HepG2 (cell line): ENCODE data around the gene MICB. TPM values are rescaled to one million over a fixed set of nuclear protein-coding genes. Genes with fewer than 3 reads are reported as not detected.

Source experiments
- ATF2 ChIP-seq: sonication (generic); formaldehyde crosslinking; IDR thresholded peaks from 2 replicates; pipeline ENCODE4 v1.4.0; 2020; ENCODE audit warnings: missing genetic modification reagents
- CREB1 ChIP-seq, 2 experiments: fragments of 450-650 bp in 1 of 2; IDR thresholded peaks; 2 replicates each; pipeline ENCODE4 v1.6.1; 2016 to 2017; ENCODE audit warnings: control low read depth in 1 of 2, mild to moderate bottlenecking in 1 of 2, missing compliant biosample characterization in 1 of 2, missing genetic modification characterization in 1 of 2
- DDIT3 ChIP-seq: sonication (generic); formaldehyde crosslinking; IDR thresholded peaks from 2 replicates; pipeline ENCODE4 v1.4.0; 2020; ENCODE audit warnings: mild to moderate bottlenecking, missing genetic modification reagents
- FOXK2 ChIP-seq: fragments of 450-650 bp; IDR thresholded peaks from 2 replicates; pipeline ENCODE4 v1.6.1; 2016
- FOXO1 ChIP-seq: sonication (generic); formaldehyde crosslinking; IDR thresholded peaks from 2 replicates; pipeline ENCODE4 v1.4.0; 2020; ENCODE audit warnings: missing genetic modification reagents
- IRF2 ChIP-seq: IDR thresholded peaks from 2 replicates; pipeline ENCODE4 v1.6.1; 2018; ENCODE audit warnings: missing genetic modification reagents, missing compliant biosample characterization
- MEIS2 ChIP-seq: sonication (generic); formaldehyde crosslinking; IDR thresholded peaks from 2 replicates; pipeline ENCODE4 v1.9.0; 2021; ENCODE audit warnings: mild to moderate bottlenecking, missing genetic modification reagents
- MIER3 ChIP-seq: IDR thresholded peaks from 2 replicates; pipeline ENCODE4 v1.6.1; 2016; ENCODE audit warnings: missing compliant biosample characterization, borderline replicate concordance
- MLXIP ChIP-seq: sonication (generic); formaldehyde crosslinking; IDR thresholded peaks from 2 replicates; pipeline ENCODE4 v1.9.0; 2021; ENCODE audit warnings: missing genetic modification reagents, borderline replicate concordance
- MYC ChIP-seq: sonication (generic); formaldehyde crosslinking; IDR thresholded peaks from 2 replicates; pipeline ENCODE4 v1.9.0; 2021; ENCODE audit warnings: missing genetic modification reagents, borderline replicate concordance
- TEF ChIP-seq: sonication (generic); formaldehyde crosslinking; IDR thresholded peaks from 2 replicates; pipeline ENCODE4 v1.5.0; 2020; ENCODE audit warnings: missing genetic modification reagents
- WIZ ChIP-seq: sonication (generic); formaldehyde crosslinking; IDR thresholded peaks from 2 replicates; pipeline ENCODE4 v1.5.1; 2020; ENCODE audit warnings: mild to moderate bottlenecking, missing genetic modification reagents
- ZHX1 ChIP-seq: sonication (generic); formaldehyde crosslinking; IDR thresholded peaks from 2 replicates; pipeline ENCODE4 v1.8.1; 2022; ENCODE audit warnings: low read depth, mild to moderate bottlenecking, missing genetic modification reagents
- ZNF713 ChIP-seq: sonication (generic); formaldehyde crosslinking; IDR thresholded peaks from 2 replicates; pipeline ENCODE4 v1.4.0; 2020; ENCODE audit warnings: mild to moderate bottlenecking, missing genetic modification reagents
- ZXDC ChIP-seq: sonication (generic); formaldehyde crosslinking; IDR thresholded peaks from 2 replicates; pipeline ENCODE4 v1.5.0; 2020; ENCODE audit warnings: mild to moderate bottlenecking, missing genetic modification reagents
- polyA plus RNA-seq, 8 experiments: library from polyadenylated mRNA; depleted of rRNA in 3 of 8; stranded (reverse) in 7 of 8; unstranded in 1 of 8; fragments of >200 nt; fragmentation: Illumina TruSeq in 4 of 8; extraction: Trizol in 4 of 8; gene quantifications; 2 replicates each; pipeline versions ENCODE4 v1.2.1 to v1.2.3, GENCODE V29; 2011 to 2016; ENCODE audit warnings: low read depth in 4 of 8, missing spikeins in 1 of 8, mixed read lengths in 1 of 8; ENCODE audit not compliant: insufficient read depth in 1 of 8
- total RNA-seq, 5 experiments: library from RNA; depleted of rRNA; stranded (reverse); fragments of >200 nt; fragmentation: Illumina TruSeq; extraction: Trizol; gene quantifications; 2 replicates each; pipeline ENCODE4 v1.2.3, GENCODE V29; 2016; ENCODE audit warnings: low read depth in 1 of 5

Gene MICB
- total and polyA plus RNA-seq, 2 of the 13 experiments (the other 11 are each of a cell fraction or from before 2014, with no cell fraction given): 12.5 to 12.8 TPM

- peak; percentile 84; the same call in 1 of the 2 replicates for TF ChIP-seq ATF2 (CRISPR knock-in tag)
- TF ChIP-seq FOXK2: peak; percentile 63; the same call in 1 of the 2 replicates
- TF ChIP-seq MYC (CRISPR knock-in tag): peak; percentile 97
- TF ChIP-seq TEF: peak; percentile 14; the same call in 1 of the 2 replicates
- peak; percentile 67; the same call in 1 of the 2 replicates for TF ChIP-seq ZHX1 (CRISPR knock-in tag)
- TF ChIP-seq ZNF713: peak; percentile 97; the same call in 1 of the 2 replicates
- TF ChIP-seq CREB1 (IDR thresholded peaks at IDR 0.05): peak; percentile 54
- peak; percentile 77; the same call in 1 of the 2 replicates for TF ChIP-seq CREB1 (CRISPR knock-in tag; IDR thresholded peaks at IDR 0.05)
- TF ChIP-seq FOXO1: peak; percentile 53; the same call in 1 of the 2 replicates
- TF ChIP-seq WIZ (CRISPR knock-in tag): 0 out of 2 replicates have a peak, but pooled peaks have one; percentile 67
- peak; percentile 64; the same call in 1 of the 2 replicates for TF ChIP-seq MEIS2 (CRISPR knock-in tag)
- 0 out of 2 replicates have a peak, but pooled peaks have one; percentile 76 for TF ChIP-seq DDIT3
- peak; percentile 80; the same call in 1 of the 2 replicates for TF ChIP-seq MLXIP (CRISPR knock-in tag)
- no peak; the same call in 1 of the 2 replicates for TF ChIP-seq MIER3 (CRISPR knock-in tag)
- peak; percentile 63; the same call in 1 of the 2 replicates for TF ChIP-seq IRF2 (CRISPR knock-in tag)
- TF ChIP-seq ZXDC (CRISPR knock-in tag): no peak
Measured at GRCh38 chr6:31541658-31542521, 43.9 kb downstream of the MICB start, which contains the start of gene DDX39B (continued).
